Activated CD8-positive, alpha-beta memory T cell treated with anti-CD3 and anti-CD28 coated beads for 1 hour (primary cell): Measurements from ENCODE around the gene C10orf90.

Experiments
- DNase-seq, 2 donors: peaks; one replicate each; pipeline ENCODE4 v3.0.0-alpha.2; 2020; ENCODE audit warnings: low read depth in 1 of 2; ENCODE audit errors: extremely low read depth in 1 of 2

The C10orf90 gene

GRCh38 chr10:126634911-126635310 lies 35.6 kb downstream of the C10orf90 start:
- DNase-seq, result no peak

GRCh38 chr10:126634347-126634746 lies 36.1 kb downstream of the C10orf90 start:
- DNase-seq, result no peak

- DNase-seq, result no peak
Observed at GRCh38 chr10:126632705-126633104, 37.8 kb downstream of the C10orf90 start.

- no peak for DNase-seq
Observed at GRCh38 chr10:126629925-126630624, 40.4 kb downstream of the C10orf90 start.

- DNase-seq, result no peak
Observed at GRCh38 chr10:126628746-126629145, 41.7 kb downstream of the C10orf90 start.

GRCh38 chr10:126621846-126622245 lies 48.6 kb downstream of the C10orf90 start:
- no peak for DNase-seq

- no peak for DNase-seq
Observed at GRCh38 chr10:126618466-126618865, 52.0 kb downstream of the C10orf90 start.

- no peak for DNase-seq
Observed at GRCh38 chr10:126617733-126618132, 52.8 kb downstream of the C10orf90 start.

GRCh38 chr10:126617208-126617607 lies 53.3 kb downstream of the C10orf90 start:
- no peak for DNase-seq

GRCh38 chr10:126616737-126617136 lies 53.8 kb downstream of the C10orf90 start:
- DNase-seq, result no peak

- DNase-seq, result no peak
Observed at GRCh38 chr10:126611303-126611702, 59.2 kb downstream of the C10orf90 start.

GRCh38 chr10:126609566-126609965 lies 60.9 kb downstream of the C10orf90 start:
- DNase-seq, result no peak

GRCh38 chr10:126599949-126600682 lies 70.4 kb downstream of the C10orf90 start:
- DNase-seq, result no peak

GRCh38 chr10:126598009-126598408 lies 72.5 kb downstream of the C10orf90 start:
- no peak for DNase-seq

GRCh38 chr10:126597211-126597610 lies 73.3 kb downstream of the C10orf90 start:
- DNase-seq, result no peak

- no peak for DNase-seq
Observed at GRCh38 chr10:126596472-126597016, 73.9 kb downstream of the C10orf90 start.

GRCh38 chr10:126595160-126595559 lies 75.3 kb downstream of the C10orf90 start:
- DNase-seq, result no peak

GRCh38 chr10:126593968-126594701 lies 76.4 kb downstream of the C10orf90 start:
- no peak for DNase-seq

- DNase-seq, result no peak
Observed at GRCh38 chr10:126592901-126593300, 77.6 kb downstream of the C10orf90 start.

- no peak for DNase-seq
Observed at GRCh38 chr10:126588024-126588423, 82.5 kb downstream of the C10orf90 start.

GRCh38 chr10:126586878-126587277 lies 83.6 kb downstream of the C10orf90 start:
- no peak for DNase-seq
